ENCODE data around the gene CD164L2. TPM values are rescaled to one million over a fixed set of nuclear protein-coding genes. Genes with fewer than 3 reads are reported as not detected.
A peak's percentile ranks its signal among the peaks of the same experiment; 100 is the strongest.
"Not testable (repeated sequence)": the region's sequence is repeated elsewhere in the genome, so short reads cannot be mapped to it uniquely, and the experiment has no call there.

Gene CD164L2
- total RNA-seq, 1 donor from 2014 or later, result not detected

DNA sequence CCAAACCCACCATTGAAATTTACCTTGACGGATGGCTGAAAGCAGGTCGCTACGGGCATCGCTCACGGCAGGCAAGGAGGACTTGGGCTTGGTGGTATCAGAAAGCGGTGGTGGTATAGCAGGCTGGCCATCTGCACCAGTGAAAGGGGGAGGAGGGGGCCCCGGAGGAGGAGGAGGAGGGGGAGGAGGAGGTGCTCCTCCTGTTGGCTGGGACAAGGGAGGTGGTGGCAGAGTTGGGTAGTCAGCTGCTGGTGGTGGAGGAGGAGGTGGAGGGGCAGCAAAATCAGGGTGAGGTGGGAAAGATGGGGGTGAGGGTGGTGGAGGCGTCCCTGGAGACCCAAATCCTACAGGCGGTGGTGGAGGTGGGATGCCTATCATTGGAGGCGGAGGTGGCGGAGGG, 26.5 kb upstream of the CD164L2 start:
- peaks cover 23% of the 10 kb centered on the region for H3K4me1 Mint-ChIP-seq

DNA sequence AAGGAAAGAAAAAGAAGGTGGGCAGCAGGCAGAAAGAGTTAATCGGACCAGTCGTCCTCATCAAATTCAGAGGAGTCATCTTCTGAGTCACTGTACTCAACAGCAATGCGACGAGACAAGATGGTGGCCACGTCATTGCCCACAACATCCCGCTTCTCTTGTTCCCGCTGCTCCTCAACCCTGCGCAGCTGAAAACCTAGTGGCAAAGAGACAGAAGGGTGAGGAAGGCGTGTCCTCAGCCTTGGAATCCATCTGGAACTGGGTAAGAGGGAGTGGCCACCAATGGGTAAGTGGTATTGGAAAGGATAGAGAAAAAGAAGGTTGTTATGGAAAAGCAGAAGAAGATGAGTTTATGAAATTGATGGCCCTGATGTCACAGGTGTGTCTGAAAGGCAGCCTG, 25.0 kb upstream of the CD164L2 start:
- DNase-seq (ENCODE audit: low read depth, low spot score), result no peak
- Mint-ChIP-seq H3K4me3 (no peak overlapping the region), H3K27me3 (ENCODE audit: low read depth) (no peaks in the 10 kb centered on the region), H3K27ac (ENCODE audit: unreplicated experiment) (peak overlapping the region; percentile 50), H3K4me1 (peaks cover 38% of the 10 kb centered on the region), H3K36me3 (ENCODE audit: low read depth) (peaks cover 20% of the 10 kb centered on the region), H3K9me3 (no peaks in the 10 kb centered on the region)
- TF ChIP-seq, protein P1, sequence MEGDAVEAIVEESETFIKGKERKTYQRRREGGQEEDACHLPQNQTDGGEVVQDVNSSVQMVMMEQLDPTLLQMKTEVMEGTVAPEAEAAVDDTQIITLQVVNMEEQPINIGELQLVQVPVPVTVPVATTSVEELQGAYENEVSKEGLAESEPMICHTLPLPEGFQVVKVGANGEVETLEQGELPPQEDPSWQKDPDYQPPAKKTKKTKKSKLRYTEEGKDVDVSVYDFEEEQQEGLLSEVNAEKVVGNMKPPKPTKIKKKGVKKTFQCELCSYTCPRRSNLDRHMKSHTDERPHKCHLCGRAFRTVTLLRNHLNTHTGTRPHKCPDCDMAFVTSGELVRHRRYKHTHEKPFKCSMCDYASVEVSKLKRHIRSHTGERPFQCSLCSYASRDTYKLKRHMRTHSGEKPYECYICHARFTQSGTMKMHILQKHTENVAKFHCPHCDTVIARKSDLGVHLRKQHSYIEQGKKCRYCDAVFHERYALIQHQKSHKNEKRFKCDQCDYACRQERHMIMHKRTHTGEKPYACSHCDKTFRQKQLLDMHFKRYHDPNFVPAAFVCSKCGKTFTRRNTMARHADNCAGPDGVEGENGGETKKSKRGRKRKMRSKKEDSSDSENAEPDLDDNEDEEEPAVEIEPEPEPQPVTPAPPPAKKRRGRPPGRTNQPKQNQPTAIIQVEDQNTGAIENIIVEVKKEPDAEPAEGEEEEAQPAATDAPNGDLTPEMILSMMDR (conservative IDR thresholded peaks at IDR 0.05), result no peak

More for the DNA sequence above, 26.5 kb upstream of the CD164L2 start:
- Mint-ChIP-seq H3K9me3 (no peaks in the 10 kb centered on the region), H3K36me3 (ENCODE audit: low read depth) (peaks cover 26% of the 10 kb centered on the region), H3K27me3 (ENCODE audit: low read depth) (no peaks in the 10 kb centered on the region), H3K4me3 (no peak overlapping the region), H3K27ac (ENCODE audit: unreplicated experiment) (no peak overlapping the region)
- DNase-seq (ENCODE audit: low read depth, low spot score), result no peak
- TF ChIP-seq, protein P1 (conservative IDR thresholded peaks at IDR 0.05), result no peak

DNA sequence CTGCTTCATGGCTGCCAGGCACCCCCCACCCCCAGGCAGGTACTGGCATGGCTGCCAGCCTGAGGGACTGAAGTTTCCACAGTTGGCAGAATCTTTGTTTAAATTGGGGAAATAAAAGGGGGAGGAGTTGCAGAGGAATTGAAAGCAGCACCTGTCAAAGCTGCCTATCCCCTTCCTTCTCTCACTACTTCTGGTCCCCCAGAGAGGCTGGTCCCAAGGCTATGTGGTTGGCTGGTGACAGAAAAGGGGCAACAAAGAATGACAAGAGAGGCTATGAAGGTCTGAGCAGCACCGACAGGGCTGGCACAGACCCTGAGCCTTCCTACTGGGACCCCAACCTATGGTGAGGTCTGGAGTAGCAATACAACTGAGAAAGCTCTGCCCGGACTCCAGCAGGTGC, 23.7 kb upstream of the CD164L2 start:
- peaks cover 43% of the 10 kb centered on the region for H3K4me1 Mint-ChIP-seq
- H3K4me3 Mint-ChIP-seq; H3K27ac Mint-ChIP-seq (ENCODE audit: unreplicated experiment); DNase-seq (ENCODE audit: low read depth, low spot score); H3K9me3 Mint-ChIP-seq; H3K27me3 Mint-ChIP-seq (ENCODE audit: low read depth): not testable (repeated sequence)
- peaks cover 14% of the 10 kb centered on the region for H3K36me3 Mint-ChIP-seq (ENCODE audit: low read depth)

DNA sequence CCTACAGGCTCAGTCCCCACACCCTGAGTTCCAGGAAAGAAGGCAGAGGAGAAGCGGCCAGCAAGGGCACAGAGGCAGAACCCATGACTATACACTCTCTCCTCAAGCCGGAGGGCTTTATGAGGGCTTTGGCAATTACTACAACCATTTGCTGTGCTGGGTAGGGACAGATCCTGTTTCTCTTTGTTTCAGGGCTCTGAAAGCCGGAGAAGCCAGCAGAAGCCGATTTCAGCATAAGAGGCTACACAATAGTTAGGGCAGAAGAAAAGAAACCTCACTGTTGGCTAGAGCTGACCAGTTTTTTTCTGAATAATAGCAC, 23.2 kb upstream of the CD164L2 start:
- peaks cover 14% of the 10 kb centered on the region for H3K36me3 Mint-ChIP-seq (ENCODE audit: low read depth)
- TF ChIP-seq, protein P1 (conservative IDR thresholded peaks at IDR 0.05), result no peak
- H3K4me1 Mint-ChIP-seq, result peaks cover 47% of the 10 kb centered on the region
- DNase-seq (ENCODE audit: low read depth, low spot score), result no peak
- no peaks in the 10 kb centered on the region for H3K9me3 Mint-ChIP-seq
- no peak overlapping the region for H3K4me3 Mint-ChIP-seq
- peak overlapping the region; percentile 89 for H3K27ac Mint-ChIP-seq (ENCODE audit: unreplicated experiment)
- H3K27me3 Mint-ChIP-seq (ENCODE audit: low read depth), result no peaks in the 10 kb centered on the region

DNA sequence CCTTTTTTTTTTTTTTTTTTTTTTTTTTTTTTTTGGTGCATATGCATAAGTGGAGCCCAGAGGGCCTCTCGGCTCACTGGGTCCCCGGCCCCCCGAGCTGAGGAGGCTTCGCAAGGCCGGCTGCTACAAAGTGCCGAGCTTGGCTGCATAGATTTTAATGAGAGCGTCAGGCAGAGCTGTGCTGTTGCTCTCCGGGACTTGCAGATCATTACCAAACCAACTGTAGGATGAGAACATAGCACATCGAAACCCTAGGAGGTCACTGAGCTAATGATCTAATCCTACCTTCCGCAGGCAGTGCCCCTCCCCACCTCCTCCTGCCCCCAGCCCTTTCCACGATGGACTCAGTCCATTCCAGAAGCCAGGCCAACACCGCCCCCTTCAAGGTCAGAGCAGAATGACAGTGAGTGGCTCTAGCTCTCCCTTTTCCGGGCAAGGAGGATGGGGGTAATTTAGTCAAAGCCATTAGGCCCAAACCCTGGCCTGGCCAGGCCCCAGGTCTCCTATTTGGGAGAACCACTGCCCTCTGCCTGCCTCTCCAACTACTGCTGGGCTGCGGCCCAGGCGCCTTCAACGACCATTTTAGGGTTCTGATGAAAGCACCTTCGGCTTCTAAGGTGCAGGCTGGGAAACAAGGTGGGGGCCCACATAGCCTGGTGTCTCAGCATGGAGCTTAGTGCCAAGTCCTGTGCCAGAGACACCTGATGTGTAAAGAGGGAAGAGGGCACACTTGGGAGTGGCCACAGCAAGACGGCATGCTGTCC, 22.6 kb upstream of the CD164L2 start:
- peaks cover 50% of the 10 kb centered on the region for H3K4me1 Mint-ChIP-seq
- H3K27me3 Mint-ChIP-seq (ENCODE audit: low read depth); H3K9me3 Mint-ChIP-seq; H3K4me3 Mint-ChIP-seq; DNase-seq (ENCODE audit: low read depth, low spot score): not testable (repeated sequence)
- peaks cover 12% of the 10 kb centered on the region for H3K36me3 Mint-ChIP-seq (ENCODE audit: low read depth)
- peak overlapping the region; percentile 89 for H3K27ac Mint-ChIP-seq (ENCODE audit: unreplicated experiment)

DNA sequence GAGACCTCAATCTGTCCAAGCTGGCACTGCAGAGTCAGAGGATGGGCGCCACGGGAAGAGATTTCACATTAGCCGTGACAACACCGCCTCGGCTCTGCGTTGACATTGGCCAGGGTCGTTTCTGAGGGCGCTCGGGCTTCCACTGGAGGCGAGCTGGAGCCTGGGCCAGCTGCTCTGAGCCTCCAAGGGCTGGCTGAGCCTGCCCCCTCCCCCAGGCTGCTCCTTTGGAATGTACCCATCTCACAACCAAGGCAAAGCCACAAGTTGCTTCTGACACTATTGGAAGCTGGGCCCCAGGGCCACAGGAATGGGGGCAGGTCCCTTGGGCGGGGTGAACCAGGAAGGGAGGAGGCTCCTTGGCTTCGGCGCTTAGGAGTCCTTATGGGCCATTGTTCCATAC, 21.9 kb upstream of the CD164L2 start:
- no peak for DNase-seq (ENCODE audit: low read depth, low spot score)
- TF ChIP-seq, protein P1 (conservative IDR thresholded peaks at IDR 0.05), result no peak
- Mint-ChIP-seq H3K36me3 (ENCODE audit: low read depth) (peaks cover 10% of the 10 kb centered on the region), H3K9me3 (no peaks in the 10 kb centered on the region), H3K27ac (ENCODE audit: unreplicated experiment) (no peak overlapping the region), H3K27me3 (ENCODE audit: low read depth) (no peaks in the 10 kb centered on the region), H3K4me1 (peaks cover 57% of the 10 kb centered on the region), H3K4me3 (no peak overlapping the region)

Data from neural crest cell (in vitro differentiated cells).